KG1 (cell line): ENCODE data around the gene ARHGEF9.
"Not testable (repeated sequence)": the region's sequence is repeated elsewhere in the genome, so short reads cannot be mapped to it uniquely, and the experiment has no call there.

Experiments used
- DNase-seq: peaks from one replicate; lab custom pipeline; 2025; lab: John Stamatoyannopoulos, UW

ARHGEF9 gene

DNA sequence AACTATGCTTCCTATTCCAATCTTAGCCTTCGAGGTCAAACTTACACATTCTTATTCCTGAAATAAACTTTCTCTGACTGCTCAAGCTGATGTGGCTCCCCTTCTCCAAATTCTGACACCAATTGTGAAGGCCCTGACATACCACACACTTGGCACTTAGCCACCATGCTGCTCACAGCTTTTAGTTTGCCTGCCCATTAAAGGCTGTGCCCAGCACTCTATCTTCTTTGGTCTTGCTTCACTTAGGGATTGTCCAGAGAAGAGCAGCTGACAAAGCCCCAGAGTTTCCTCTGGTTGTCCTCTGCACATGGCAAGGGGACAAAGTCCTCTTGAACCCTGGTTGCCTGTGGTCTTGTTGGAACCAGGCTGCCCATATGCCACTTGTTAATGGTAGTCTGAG lies 126.1 kb downstream of the ARHGEF9 start:
- DNase-seq: no peak

DNA sequence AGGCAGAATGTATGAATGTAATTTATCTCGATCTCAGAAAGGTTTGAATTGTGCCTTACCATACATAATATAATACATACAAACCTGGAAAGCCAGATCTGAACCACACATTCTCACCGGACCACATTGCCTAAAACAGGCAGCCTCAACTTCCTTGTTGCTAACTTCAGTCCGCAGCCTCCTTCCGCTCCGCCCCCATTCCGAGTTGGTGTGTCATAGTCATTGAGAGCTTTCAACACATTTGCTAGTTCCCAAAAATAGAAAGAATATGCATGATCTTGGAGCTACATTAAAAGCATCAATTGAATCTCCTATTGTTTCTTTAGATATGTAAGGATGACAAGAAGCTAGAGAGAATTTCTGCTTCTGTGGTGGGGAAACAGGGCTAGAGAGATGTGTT lies 127.2 kb downstream of the ARHGEF9 start:
- no peak for DNase-seq

DNA sequence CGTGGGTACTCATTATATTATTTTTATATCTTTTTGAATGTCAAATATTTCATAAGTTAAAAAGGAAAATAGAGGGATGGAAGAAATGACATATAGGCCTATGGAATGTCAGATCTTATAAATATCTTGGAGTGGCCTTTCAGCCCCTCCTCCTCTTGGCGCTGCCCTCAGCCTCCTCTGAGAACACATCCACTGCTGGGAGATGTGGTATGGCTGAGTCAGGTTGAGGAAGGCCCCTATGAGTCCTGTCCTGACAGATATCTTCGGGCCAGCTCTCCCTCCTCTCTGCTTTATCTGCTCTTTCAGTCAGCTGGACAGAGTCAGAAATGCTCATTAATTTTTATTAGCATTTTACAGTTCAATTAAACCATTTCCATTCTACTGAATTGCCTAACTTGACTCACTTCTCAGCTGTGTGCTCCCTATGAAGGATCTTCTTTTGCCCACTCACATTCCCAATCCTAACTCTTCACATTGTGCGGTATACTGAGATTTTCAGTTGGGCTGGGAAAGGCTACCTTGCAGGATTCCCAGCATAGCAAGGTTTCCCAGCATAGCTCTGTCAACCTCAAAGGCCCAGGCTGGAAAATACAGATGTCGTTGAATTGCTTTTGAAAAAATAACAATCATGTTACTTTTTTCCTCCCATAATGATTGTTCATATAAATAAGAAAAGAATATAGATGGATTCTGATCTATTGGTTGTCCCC lies 128.0 kb downstream of the ARHGEF9 start:
- DNase-seq: no peak

DNA sequence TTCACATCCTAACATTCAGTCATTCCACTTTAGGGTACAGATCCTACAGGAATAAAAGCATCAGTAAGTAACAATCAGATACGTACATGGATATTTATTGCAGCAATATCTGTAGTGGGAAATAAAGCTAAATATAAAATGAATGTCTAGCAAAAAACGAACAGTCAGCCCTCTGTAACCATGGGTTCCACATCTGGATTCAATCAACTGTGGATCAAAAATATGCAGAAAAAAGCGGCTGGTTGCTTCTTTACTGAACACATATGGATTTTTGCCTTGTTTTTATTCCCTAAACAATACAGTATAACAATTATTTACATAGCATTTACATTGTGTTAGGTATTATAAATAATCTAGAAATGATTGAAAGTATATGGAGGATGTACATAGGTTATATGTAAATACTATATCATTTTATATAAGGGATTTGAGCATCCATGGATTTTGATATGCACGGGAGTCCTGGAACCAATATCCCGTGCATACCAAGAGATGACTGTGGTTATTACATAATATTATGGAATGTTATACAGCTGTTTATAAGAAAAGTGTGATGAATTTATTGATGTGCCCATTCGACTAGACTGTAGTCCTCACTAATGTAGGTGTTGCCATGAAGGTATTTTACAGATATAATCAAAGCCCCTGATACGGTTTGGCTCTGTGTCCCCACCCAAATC lies 132.8 kb downstream of the ARHGEF9 start:
- DNase-seq: no peak

DNA sequence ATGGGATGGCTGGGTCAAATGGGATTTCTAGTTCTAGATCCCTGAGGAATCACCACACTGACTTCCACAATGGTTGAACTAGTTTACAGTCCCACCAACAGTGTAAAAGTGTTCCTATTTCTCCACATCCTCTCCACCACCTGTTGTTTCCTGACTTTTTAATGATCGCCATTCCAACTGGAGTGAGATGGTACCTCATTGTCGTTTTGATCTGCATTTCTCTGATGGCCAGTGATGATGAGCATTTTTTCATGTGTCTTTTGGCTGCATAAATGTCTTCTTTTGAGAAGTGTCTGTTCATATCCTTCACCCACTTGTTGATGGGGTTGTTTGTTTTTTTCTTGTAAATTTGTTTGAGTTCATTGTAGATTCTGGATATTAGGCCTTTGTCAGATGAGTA lies 139.3 kb downstream of the ARHGEF9 start:
- not testable (repeated sequence) for DNase-seq

DNA sequence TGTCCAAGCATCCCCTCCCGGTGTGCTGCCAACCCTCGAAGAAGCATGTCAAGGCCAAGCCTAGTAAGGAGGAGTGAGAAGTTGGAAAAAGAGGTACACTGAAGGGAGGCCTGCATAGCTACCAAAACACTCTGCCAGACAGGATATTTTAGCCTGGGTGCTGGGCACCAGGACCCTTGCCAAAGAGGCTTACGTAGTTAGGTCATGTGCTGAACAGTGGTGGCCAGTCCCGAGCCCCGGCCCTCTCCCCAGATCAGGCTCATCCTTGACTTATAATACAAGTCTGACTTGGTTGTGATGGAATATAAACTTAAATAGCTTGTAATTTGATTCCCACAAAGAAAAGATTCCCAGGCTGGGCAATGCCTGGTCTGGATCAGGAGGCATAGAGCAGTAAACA lies 149.3 kb downstream of the ARHGEF9 start:
- no peak for DNase-seq

DNA sequence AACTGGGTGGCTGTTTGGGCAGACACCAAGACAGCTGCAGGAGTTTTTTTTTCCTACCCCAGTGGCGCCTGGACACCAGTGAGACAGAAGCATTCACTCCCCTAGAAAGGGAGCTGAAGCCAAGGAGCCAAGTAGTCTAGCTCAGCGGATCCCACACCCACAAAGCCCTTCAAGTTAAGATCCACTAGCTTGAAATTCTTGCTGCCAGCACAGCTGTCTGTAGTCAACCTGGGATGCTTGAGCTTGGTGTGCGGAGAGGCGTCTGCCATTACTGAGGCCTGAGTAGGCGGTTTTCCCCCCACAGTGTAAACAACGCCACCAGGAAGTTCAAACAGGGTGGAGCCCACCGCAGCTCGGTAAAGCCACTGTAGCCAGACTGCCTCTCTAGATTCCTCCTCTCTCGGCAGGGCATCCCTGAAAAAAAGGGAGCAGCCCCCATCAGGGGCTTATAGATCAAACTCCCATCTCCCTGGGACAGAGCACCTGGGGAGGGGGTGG lies 171.4 kb downstream of the ARHGEF9 start:
- DNase-seq: no peak

DNA sequence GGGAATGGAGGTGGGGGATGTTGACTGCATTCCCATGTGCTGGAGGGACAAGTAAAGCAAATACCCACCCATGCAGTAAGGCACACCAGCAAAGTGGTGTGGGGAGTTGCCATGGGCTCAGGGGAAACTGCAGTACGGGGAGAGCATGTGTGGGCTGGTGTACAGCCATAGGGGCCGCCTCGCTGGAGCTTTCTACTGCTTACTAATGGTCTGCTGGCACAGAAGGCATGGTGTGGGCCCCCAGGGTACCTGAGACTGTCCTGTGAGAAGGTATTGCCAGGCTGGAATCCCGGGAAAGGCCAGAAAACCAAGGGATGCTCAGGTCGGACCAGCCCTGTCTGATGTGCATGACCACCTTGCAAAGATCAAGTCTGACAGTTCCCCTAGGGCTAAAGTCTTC lies 199.1 kb downstream of the ARHGEF9 start:
- DNase-seq: no peak
